ENCODE measurements around the gene GBX2. TPM values are rescaled to one million over a fixed set of nuclear protein-coding genes. Genes with fewer than 3 reads are reported as not detected.

Gene GBX2
- total RNA-seq, 1 experiment from 2014 or later, result 25.6 TPM

DNA sequence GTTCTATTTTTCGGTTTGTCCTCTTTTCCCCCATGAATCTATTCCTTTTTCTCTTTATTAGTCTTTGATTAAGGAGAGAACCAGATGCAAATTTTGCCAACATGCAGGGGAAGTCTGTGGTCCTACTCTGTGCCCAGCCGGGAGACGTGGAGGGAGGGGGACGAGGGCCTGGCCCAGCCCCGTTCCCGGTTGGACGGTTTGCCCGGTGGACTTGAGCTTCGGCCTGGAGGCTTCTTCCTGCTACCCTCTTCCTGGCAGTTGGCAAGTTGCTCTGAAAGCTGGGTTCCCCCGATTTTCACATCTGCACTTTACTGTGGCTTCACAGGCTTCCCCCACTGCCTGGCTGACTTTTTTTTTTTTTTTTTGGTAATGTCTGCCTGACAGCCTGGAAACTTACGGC, 39.3 kb upstream of the GBX2 start (continued):
- TF ChIP-seq, protein P1, sequence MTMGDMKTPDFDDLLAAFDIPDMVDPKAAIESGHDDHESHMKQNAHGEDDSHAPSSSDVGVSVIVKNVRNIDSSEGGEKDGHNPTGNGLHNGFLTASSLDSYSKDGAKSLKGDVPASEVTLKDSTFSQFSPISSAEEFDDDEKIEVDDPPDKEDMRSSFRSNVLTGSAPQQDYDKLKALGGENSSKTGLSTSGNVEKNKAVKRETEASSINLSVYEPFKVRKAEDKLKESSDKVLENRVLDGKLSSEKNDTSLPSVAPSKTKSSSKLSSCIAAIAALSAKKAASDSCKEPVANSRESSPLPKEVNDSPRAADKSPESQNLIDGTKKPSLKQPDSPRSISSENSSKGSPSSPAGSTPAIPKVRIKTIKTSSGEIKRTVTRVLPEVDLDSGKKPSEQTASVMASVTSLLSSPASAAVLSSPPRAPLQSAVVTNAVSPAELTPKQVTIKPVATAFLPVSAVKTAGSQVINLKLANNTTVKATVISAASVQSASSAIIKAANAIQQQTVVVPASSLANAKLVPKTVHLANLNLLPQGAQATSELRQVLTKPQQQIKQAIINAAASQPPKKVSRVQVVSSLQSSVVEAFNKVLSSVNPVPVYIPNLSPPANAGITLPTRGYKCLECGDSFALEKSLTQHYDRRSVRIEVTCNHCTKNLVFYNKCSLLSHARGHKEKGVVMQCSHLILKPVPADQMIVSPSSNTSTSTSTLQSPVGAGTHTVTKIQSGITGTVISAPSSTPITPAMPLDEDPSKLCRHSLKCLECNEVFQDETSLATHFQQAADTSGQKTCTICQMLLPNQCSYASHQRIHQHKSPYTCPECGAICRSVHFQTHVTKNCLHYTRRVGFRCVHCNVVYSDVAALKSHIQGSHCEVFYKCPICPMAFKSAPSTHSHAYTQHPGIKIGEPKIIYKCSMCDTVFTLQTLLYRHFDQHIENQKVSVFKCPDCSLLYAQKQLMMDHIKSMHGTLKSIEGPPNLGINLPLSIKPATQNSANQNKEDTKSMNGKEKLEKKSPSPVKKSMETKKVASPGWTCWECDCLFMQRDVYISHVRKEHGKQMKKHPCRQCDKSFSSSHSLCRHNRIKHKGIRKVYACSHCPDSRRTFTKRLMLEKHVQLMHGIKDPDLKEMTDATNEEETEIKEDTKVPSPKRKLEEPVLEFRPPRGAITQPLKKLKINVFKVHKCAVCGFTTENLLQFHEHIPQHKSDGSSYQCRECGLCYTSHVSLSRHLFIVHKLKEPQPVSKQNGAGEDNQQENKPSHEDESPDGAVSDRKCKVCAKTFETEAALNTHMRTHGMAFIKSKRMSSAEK (CRISPR knock-in tag; IDR thresholded peaks at IDR 0.05; ENCODE audit: borderline replicate concordance), result no peak
- no peak for TF ChIP-seq MYBL2 (CRISPR knock-in tag; IDR thresholded peaks at IDR 0.05)
- no peak for TF ChIP-seq SMAD3 (CRISPR knock-in tag; IDR thresholded peaks at IDR 0.05; ENCODE audit: borderline replicate concordance)
- TF ChIP-seq, protein P2, sequence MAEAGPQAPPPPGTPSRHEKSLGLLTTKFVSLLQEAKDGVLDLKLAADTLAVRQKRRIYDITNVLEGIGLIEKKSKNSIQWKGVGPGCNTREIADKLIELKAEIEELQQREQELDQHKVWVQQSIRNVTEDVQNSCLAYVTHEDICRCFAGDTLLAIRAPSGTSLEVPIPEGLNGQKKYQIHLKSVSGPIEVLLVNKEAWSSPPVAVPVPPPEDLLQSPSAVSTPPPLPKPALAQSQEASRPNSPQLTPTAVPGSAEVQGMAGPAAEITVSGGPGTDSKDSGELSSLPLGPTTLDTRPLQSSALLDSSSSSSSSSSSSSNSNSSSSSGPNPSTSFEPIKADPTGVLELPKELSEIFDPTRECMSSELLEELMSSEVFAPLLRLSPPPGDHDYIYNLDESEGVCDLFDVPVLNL (CRISPR knock-in tag; IDR thresholded peaks at IDR 0.05; ENCODE audit: borderline replicate concordance, low read depth), result no peak
- TF ChIP-seq ZNF219 (CRISPR knock-in tag; IDR thresholded peaks at IDR 0.05; ENCODE audit: borderline replicate concordance), result no peak
- TF ChIP-seq, protein P3, sequence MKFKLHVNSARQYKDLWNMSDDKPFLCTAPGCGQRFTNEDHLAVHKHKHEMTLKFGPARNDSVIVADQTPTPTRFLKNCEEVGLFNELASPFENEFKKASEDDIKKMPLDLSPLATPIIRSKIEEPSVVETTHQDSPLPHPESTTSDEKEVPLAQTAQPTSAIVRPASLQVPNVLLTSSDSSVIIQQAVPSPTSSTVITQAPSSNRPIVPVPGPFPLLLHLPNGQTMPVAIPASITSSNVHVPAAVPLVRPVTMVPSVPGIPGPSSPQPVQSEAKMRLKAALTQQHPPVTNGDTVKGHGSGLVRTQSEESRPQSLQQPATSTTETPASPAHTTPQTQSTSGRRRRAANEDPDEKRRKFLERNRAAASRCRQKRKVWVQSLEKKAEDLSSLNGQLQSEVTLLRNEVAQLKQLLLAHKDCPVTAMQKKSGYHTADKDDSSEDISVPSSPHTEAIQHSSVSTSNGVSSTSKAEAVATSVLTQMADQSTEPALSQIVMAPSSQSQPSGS (CRISPR knock-in tag; IDR thresholded peaks at IDR 0.05; ENCODE audit: borderline replicate concordance, low read depth), result no peak

DNA sequence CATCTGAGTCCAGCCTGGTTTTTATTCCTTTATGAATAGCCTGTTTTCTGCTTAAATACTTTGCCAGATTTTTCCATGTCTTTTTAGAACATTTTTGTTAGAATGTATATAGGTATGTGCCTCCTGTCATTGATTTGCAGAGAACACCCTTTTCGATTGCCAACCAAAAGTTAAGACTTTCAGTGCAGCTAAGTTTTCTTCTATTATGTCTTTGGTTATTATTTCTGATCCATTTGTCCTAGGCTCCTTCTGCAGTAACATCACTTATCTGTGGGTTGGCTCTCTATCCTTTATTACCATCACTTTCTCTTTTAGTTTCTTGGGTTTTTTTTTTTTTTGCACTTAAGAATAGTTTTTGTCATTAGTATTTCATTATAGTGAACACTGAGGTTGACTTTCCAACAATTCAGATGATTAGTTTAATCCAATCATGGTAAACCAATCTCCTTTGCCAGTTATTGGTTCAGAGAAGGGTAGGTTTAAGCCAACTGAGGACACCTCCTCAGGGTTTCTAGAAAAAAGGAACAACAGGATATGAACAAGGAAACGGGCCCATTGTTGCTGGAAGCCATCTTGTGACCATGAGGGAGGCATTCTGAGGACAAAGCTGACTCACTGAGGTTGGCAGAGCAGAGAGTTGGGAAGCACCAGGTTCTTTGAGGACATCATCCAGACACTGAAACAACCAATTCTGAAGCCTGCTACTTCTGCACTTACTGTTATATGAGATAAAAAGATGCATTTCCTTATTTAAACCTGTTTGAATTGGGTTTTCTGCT, 37.9 kb upstream of the GBX2 start:
- ChIA-PET CTCF (no interaction called here), POLR2A (no interaction called here)
- H3K4me3 Mint-ChIP-seq, result no peak overlapping the region
- ATAC-seq, result no peak
- H3K9me3 Mint-ChIP-seq, result peaks cover 8% of the 10 kb centered on the region
- TF ChIP-seq ESRRA (CRISPR knock-in tag; IDR thresholded peaks at IDR 0.05; ENCODE audit: borderline replicate concordance), result no peak
- TF ChIP-seq, protein P4, sequence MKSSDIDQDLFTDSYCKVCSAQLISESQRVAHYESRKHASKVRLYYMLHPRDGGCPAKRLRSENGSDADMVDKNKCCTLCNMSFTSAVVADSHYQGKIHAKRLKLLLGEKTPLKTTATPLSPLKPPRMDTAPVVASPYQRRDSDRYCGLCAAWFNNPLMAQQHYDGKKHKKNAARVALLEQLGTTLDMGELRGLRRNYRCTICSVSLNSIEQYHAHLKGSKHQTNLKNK (CRISPR knock-in tag; IDR thresholded peaks at IDR 0.05), result no peak
- TF ChIP-seq, protein P5, sequence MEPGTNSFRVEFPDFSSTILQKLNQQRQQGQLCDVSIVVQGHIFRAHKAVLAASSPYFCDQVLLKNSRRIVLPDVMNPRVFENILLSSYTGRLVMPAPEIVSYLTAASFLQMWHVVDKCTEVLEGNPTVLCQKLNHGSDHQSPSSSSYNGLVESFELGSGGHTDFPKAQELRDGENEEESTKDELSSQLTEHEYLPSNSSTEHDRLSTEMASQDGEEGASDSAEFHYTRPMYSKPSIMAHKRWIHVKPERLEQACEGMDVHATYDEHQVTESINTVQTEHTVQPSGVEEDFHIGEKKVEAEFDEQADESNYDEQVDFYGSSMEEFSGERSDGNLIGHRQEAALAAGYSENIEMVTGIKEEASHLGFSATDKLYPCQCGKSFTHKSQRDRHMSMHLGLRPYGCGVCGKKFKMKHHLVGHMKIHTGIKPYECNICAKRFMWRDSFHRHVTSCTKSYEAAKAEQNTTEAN (CRISPR knock-in tag; IDR thresholded peaks at IDR 0.05), result no peak
- H3K27ac Mint-ChIP-seq, result no peak overlapping the region
- peaks cover 18% of the 10 kb centered on the region for H3K4me1 Mint-ChIP-seq
- no peak for DNase-seq (ENCODE audit: low spot score)
- H3K36me3 Mint-ChIP-seq, result no peaks in the 10 kb centered on the region
- no peaks in the 10 kb centered on the region for H3K27me3 Mint-ChIP-seq (ENCODE audit: low read depth)

DNA sequence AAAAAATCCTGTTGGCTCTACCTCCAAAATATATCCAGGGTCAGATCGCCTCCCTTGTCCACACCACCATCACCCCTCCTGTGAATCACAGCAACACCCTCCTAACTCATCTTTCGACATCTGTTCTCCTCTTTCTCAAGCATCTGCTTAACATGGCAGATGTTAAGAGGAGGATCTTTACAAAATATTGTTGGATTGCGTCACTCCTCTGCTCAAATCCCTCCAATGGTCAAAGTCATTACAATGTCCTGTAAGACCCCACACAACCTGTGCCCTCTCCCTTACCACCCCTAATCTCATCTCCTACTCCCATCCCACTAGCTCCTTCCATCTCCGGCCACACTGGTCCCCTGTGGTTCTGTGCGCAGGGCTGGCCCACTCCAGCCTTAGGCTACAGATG, 36.8 kb upstream of the GBX2 start:
- ATAC-seq (no peak), DNase-seq (ENCODE audit: low spot score) (no peak)
- Mint-ChIP-seq H3K36me3 (no peaks in the 10 kb centered on the region), H3K9me3 (peaks cover 8% of the 10 kb centered on the region), H3K27me3 (ENCODE audit: low read depth) (no peaks in the 10 kb centered on the region), H3K4me1 (peaks cover 9% of the 10 kb centered on the region), H3K4me3 (no peak overlapping the region), H3K27ac (no peak overlapping the region)
- ChIA-PET CTCF (no interaction called here), POLR2A (no interaction called here)
- TF ChIP-seq, protein P6, sequence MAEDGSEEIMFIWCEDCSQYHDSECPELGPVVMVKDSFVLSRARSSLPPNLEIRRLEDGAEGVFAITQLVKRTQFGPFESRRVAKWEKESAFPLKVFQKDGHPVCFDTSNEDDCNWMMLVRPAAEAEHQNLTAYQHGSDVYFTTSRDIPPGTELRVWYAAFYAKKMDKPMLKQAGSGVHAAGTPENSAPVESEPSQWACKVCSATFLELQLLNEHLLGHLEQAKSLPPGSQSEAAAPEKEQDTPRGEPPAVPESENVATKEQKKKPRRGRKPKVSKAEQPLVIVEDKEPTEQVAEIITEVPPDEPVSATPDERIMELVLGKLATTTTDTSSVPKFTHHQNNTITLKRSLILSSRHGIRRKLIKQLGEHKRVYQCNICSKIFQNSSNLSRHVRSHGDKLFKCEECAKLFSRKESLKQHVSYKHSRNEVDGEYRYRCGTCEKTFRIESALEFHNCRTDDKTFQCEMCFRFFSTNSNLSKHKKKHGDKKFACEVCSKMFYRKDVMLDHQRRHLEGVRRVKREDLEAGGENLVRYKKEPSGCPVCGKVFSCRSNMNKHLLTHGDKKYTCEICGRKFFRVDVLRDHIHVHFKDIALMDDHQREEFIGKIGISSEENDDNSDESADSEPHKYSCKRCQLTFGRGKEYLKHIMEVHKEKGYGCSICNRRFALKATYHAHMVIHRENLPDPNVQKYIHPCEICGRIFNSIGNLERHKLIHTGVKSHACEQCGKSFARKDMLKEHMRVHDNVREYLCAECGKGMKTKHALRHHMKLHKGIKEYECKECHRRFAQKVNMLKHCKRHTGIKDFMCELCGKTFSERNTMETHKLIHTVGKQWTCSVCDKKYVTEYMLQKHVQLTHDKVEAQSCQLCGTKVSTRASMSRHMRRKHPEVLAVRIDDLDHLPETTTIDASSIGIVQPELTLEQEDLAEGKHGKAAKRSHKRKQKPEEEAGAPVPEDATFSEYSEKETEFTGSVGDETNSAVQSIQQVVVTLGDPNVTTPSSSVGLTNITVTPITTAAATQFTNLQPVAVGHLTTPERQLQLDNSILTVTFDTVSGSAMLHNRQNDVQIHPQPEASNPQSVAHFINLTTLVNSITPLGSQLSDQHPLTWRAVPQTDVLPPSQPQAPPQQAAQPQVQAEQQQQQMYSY (CRISPR knock-in tag; IDR thresholded peaks at IDR 0.05), result no peak
- no peak for TF ChIP-seq RELA (CRISPR knock-in tag; IDR thresholded peaks at IDR 0.05; ENCODE audit: borderline replicate concordance)
- TF ChIP-seq RORB (CRISPR knock-in tag; IDR thresholded peaks at IDR 0.05), result no peak
- no peak for TF ChIP-seq PRRX2 (CRISPR knock-in tag; IDR thresholded peaks at IDR 0.05)
- no peak for TF ChIP-seq SP1 (CRISPR knock-in tag; conservative IDR thresholded peaks at IDR 0.05)
- no peak for TF ChIP-seq SMAD4 (CRISPR knock-in tag; IDR thresholded peaks at IDR 0.05)
- no peak for TF ChIP-seq NFATC4 (CRISPR knock-in tag; IDR thresholded peaks at IDR 0.05)
- TF ChIP-seq CBFB (CRISPR knock-in tag; IDR thresholded peaks at IDR 0.05; ENCODE audit: low read depth), result no peak
- TF ChIP-seq TEAD4 (CRISPR knock-in tag; IDR thresholded peaks at IDR 0.05), result no peak

Data from WTC11 (cell line).